Aorta (tissue), 5 donors: ENCODE data around the gene LZTS2. TPM values are rescaled to one million over a fixed set of nuclear protein-coding genes. Genes with fewer than 3 reads are reported as not detected.

Experiments used
- ATAC-seq: fragments of 200-7000 bp; cut with Tn5 transposase; one replicate; pipeline ENCODE4 v1.9.1; 2022; ENCODE audit warnings: moderate library complexity; ENCODE audit not compliant: low FRiP score
- DNase-seq, 2 donors: peaks; one replicate each; pipeline ENCODE4 v3.0.0-alpha.2; 2020
- H3K27ac ChIP-seq, 2 donors: one replicate each; pipeline ENCODE4 v1.5.1; 2013; ENCODE audit warnings: low read length in 2 of 2, mild to moderate bottlenecking in 2 of 2, moderate library complexity in 2 of 2, control low read depth in 1 of 2, inconsistent platforms in 1 of 2, low read depth in 1 of 2
- H3K27me3 ChIP-seq, 2 donors: one replicate each; pipeline ENCODE4 v1.6.1; 2013; ENCODE audit warnings: control low read depth in 1 of 2, low read length in 1 of 2, mild to moderate bottlenecking in 1 of 2, moderate library complexity in 1 of 2; ENCODE audit not compliant: insufficient read depth in 2 of 2, control insufficient read depth in 1 of 2
- H3K36me3 ChIP-seq, 2 donors: one replicate each; pipeline ENCODE4 v1.6.1; 2013; ENCODE audit warnings: control low read depth in 1 of 2, low read length in 1 of 2, mild to moderate bottlenecking in 1 of 2; ENCODE audit not compliant: insufficient read depth in 2 of 2, control insufficient read depth in 1 of 2
- H3K4me1 ChIP-seq, 2 donors: one replicate each; pipeline ENCODE4 v1.6.1; 2013; ENCODE audit warnings: low read length in 2 of 2, control low read depth in 1 of 2, mild to moderate bottlenecking in 1 of 2, moderate library complexity in 1 of 2; ENCODE audit not compliant: insufficient read depth in 2 of 2, control insufficient read depth in 1 of 2
- H3K4me3 ChIP-seq, 2 donors: one replicate each; pipeline ENCODE4 v1.5.1; 2013; ENCODE audit warnings: low read length in 2 of 2, control low read depth in 1 of 2, mild to moderate bottlenecking in 1 of 2
- H3K9me3 ChIP-seq: one replicate; pipeline ENCODE4 v1.6.1; 2013; ENCODE audit warnings: mild to moderate bottlenecking, low read length; ENCODE audit not compliant: control insufficient read depth
- WGBS, 2 donors: extraction: QIAGEN DNeasy Blood & Tissue Kit; methylation state at CpG; one replicate each; pipeline ENCODE4 v1.1.7; 2013; 5-methylcytosine and 5-hydroxymethylcytosine counted together
- intact Hi-C, 2 donors: fragments of 100-400 bp; cut with DNase I; formaldehyde crosslinking; loops; one replicate each; pipeline versions ENCODE4 v1.14.2 to v1.15.0; 2022
- long read RNA-seq, 2 donors: library from polyadenylated mRNA; unstranded; transcript quantifications; one replicate each; pipeline ENCODE4 v2.0.0, GENCODE V29; 2020 to 2021
- polyA plus RNA-seq, 2 donors: library from polyadenylated mRNA; stranded (reverse); fragments of 200-250 nt; gene quantifications; one replicate each; pipeline ENCODE4 v1.2.3, GENCODE V29; 2013
- total RNA-seq, 2 donors: library from RNA; stranded (reverse); fragmentation: NEBNext Ultra II Directional; extraction: Animal tissue kit (Norgen Biotek cat#: 25700); gene quantifications; one replicate each; pipeline ENCODE4 v1.2.1, GENCODE V29; 2021
- donor health status: healthy with polysubstance abuse.
- donor health status: Bipolar disorder and iron deficiency.
- donor health status: DM: no; HTN: no; CAD: no.
- donor health status: DM: no; HTN: no; CAD: no.
- donor health status: DM: yes; HTN: yes; CAD: no.

Gene LZTS2, protein sequence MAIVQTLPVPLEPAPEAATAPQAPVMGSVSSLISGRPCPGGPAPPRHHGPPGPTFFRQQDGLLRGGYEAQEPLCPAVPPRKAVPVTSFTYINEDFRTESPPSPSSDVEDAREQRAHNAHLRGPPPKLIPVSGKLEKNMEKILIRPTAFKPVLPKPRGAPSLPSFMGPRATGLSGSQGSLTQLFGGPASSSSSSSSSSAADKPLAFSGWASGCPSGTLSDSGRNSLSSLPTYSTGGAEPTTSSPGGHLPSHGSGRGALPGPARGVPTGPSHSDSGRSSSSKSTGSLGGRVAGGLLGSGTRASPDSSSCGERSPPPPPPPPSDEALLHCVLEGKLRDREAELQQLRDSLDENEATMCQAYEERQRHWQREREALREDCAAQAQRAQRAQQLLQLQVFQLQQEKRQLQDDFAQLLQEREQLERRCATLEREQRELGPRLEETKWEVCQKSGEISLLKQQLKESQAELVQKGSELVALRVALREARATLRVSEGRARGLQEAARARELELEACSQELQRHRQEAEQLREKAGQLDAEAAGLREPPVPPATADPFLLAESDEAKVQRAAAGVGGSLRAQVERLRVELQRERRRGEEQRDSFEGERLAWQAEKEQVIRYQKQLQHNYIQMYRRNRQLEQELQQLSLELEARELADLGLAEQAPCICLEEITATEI
- 10 to 100 TPM; 94.0 to 95.3 TPM for total RNA-seq
- 100 to 1,000 TPM in 1 of 2 donors, 10 to 100 TPM in 1; 38.3 to 108 TPM for polyA plus RNA-seq
- long read RNA-seq, donor 1, full-length matches to known transcripts: 50 of 144 reads
- long read RNA-seq, donor 1, partial matches to known transcripts: 57 of 144 reads
- long read RNA-seq, donor 1, other reads (novel, unspliced or antisense): 37 of 144 reads
- long read RNA-seq, donor 2, full-length matches to known transcripts: 10 of 151 reads
- long read RNA-seq, donor 2, partial matches to known transcripts: 32 of 151 reads
- long read RNA-seq, donor 2, other reads (novel, unspliced or antisense): 109 of 151 reads

GRCh38 chr10:100999742-101000126 is at the start of gene LZTS2:
Gene LZTS2 (plus strand): TSS chr10:100999808. CDS start chr10:101002539, 2,731 bp downstream.
- no peak for ATAC-seq
- no peaks in the 10 kb centered on the region for H3K27me3 ChIP-seq
- intact Hi-C loops: loop anchor here (2.0 to 5.0 kb wide), 3 partner anchors 13 to 68 kb away; partner anchors contain the start of genes PDZD7 (in 1 of the 2) and SFXN3 (in 1 of the 2)
- peaks cover 0 to 2% of the 10 kb centered on the region in 2 donors for H3K36me3 ChIP-seq
- peak within 1 kb of the TSS; percentile 85 to 99 for H3K27ac ChIP-seq
- DNase-seq: no peak
- no peaks in the 10 kb centered on the region for H3K9me3 ChIP-seq
- peak within 1 kb of the TSS; percentile 69 for H3K4me3 ChIP-seq
- H3K4me1 ChIP-seq: no peaks in the 10 kb centered on the region
- WGBS, 2 donors: 1 to 2% methylated on average over 11 to 44 of the region's 44 CpGs

DNA sequence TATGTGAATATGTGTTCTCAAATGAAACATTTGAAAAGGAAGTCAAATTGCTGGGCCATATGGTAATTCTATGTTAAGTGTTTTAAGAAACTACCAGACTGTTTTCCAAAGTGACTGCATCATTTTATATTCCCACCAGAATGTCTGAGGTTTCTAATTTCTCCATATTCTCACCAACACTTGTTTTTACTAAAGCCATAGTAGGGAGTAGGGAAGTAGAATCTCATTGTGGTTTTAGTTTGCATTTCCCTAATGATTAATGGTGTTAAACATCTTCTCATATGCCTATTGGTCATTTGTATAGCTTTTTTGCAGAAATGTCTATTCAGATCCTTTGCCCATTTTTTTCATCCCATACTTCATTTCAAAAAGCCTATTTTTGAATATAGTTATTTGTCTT is 39.4 kb upstream of the LZTS2 start:
- no peaks in the 10 kb centered on the region for H3K9me3 ChIP-seq
- ATAC-seq: no peak
- no peaks in the 10 kb centered on the region for H3K27me3 ChIP-seq
- no peaks in the 10 kb centered on the region for H3K4me1 ChIP-seq
- H3K27ac ChIP-seq: no peak overlapping the region
- intact Hi-C loops: no loop called here
- H3K4me3 ChIP-seq: no peak overlapping the region
- peaks cover 1 to 2% of the 10 kb centered on the region in 2 donors for H3K36me3 ChIP-seq
- DNase-seq: no peak

DNA sequence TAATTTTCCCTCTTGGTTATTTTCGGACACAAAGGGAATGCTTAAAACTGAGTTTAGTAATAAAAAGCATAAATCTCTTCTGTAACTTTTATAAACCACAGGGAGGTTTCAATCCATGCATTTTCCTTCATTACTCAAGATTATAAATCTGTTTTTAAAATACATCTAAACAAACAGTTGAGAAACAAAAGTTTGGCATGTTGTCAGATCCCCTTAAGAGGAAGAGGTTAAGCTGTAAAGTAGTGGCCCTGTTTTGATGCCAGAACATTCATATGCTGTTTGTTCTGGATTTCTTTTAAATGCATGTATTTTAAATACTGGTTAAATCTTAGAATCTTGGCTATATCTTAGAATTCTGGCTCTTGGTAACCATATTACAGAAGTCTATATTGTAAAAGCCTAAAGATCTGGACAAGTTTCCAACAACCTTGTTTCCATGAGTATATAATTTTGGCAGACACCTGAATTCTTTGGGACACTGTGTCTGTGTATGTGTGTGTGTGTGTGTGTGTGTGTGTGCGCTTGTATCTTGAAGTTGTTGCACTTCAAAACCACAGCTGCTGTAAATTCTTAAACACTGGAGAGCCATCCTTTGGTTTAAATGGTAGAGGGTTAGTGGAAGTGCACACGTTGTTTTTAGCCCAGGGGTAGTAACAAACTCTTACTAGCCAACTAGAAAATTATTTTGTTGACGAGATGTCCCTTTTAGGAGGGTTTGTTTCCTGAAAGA is 37.1 kb upstream of the LZTS2 start:
- ATAC-seq: no peak
- Histone ChIP-seq H3K27me3 (no peaks in the 10 kb centered on the region), H3K36me3 (peaks cover 0 to 1% of the 10 kb centered on the region in 2 donors), H3K27ac (no peak overlapping the region), H3K9me3 (no peaks in the 10 kb centered on the region), H3K4me3 (no peak overlapping the region), H3K4me1 (no peaks in the 10 kb centered on the region)
- intact Hi-C loops: no loop called here
- 77% methylated on average over 4 of the region's 4 CpGs for WGBS, 2 donors
- no peak for DNase-seq

GRCh38 chr10:100963826-100964225 is 35.8 kb upstream of the LZTS2 start:
- Histone ChIP-seq H3K4me3 (no peak overlapping the region), H3K36me3 (no peaks in the 10 kb centered on the region), H3K27me3 (no peaks in the 10 kb centered on the region), H3K9me3 (no peaks in the 10 kb centered on the region), H3K4me1 (no peaks in the 10 kb centered on the region), H3K27ac (no peak overlapping the region)
- DNase-seq: no peak
- 91 to 92% methylated on average over 1 of the region's 1 CpG for WGBS, 2 donors
- intact Hi-C loops: no loop called here
- no peak for ATAC-seq

DNA sequence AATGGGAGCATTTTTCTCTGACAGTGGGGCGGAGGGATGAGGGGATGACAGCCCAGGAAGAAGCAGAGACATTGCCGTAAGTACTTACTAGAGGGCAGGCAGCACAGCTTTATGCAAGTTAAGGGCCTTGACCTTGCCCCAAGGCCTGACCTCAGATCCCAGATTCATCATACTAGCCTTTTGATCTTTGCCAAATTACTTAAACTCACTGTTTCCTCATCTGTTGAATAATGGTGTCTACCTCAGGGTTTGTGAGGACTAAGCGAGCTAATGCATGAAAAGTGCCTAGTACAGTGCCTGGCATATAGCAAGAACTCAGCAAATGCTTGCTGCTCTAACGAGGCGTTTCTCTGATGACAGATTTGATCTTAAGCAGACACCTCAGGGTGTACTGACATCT is 33.8 kb upstream of the LZTS2 start:
- no peaks in the 10 kb centered on the region for H3K4me1 ChIP-seq
- intact Hi-C loops: no loop called here
- H3K36me3 ChIP-seq: no peaks in the 10 kb centered on the region
- DNase-seq: no peak
- no peak overlapping the region for H3K4me3 ChIP-seq
- no peak overlapping the region for H3K27ac ChIP-seq
- no peaks in the 10 kb centered on the region for H3K27me3 ChIP-seq
- no peak for ATAC-seq
- no peaks in the 10 kb centered on the region for H3K9me3 ChIP-seq
- WGBS, 2 donors: 67 to 68% methylated on average over 5 of the region's 5 CpGs

DNA sequence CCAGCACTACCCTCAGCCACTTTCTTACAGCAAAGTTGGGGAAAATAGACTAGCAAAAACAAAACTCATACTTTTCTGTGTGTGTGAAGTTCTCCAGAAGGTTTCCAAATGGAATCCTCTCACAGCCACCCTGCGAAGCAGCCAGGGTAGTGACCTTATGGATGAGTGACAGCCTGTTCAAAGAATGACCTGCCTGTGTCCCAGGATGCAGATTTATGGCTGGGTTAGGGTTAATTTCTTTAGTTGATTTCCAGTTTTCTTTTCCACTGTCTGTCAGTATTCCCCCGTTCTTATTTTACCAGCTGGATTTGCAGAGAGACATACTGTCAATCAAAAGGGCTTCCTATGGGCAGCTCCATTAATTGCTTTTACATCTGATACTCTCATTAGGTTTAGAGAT is 32.7 kb upstream of the LZTS2 start:
- H3K4me1 ChIP-seq: no peaks in the 10 kb centered on the region
- H3K9me3 ChIP-seq: no peaks in the 10 kb centered on the region
- DNase-seq (no peak), ATAC-seq (no peak)
- intact Hi-C loops: no loop called here
- no peaks in the 10 kb centered on the region for H3K36me3 ChIP-seq
- H3K27ac ChIP-seq: no peak overlapping the region
- 60 to 71% methylated on average over 2 of the region's 2 CpGs for WGBS, 2 donors
- no peaks in the 10 kb centered on the region for H3K27me3 ChIP-seq
- no peak overlapping the region for H3K4me3 ChIP-seq

DNA sequence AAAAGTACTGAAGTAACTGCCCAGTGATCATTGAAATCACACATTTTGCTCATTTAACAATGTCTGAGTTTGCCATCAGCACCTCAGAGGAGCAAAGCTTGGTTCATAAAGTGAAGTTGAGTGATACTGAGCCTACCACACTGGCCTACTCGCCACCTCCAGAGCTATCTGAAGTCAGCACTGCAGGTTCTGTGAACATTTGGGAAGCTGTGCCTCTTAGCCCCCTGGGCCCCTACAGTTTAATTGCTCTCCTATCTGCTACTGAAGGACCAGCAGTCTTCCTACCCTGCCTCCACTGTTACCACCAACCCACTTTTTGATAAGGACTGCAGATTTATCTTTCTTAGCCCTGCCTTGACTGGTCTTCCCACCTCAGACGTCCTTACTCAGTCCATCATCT is 32.3 kb upstream of the LZTS2 start:
- Histone ChIP-seq H3K4me3 (no peak overlapping the region), H3K4me1 (no peaks in the 10 kb centered on the region), H3K27me3 (no peaks in the 10 kb centered on the region), H3K36me3 (no peaks in the 10 kb centered on the region), H3K9me3 (no peaks in the 10 kb centered on the region), H3K27ac (no peak overlapping the region)
- DNase-seq: peak in 1 of 2 donors; percentile 17
- 85 to 87% methylated on average over 2 of the region's 2 CpGs for WGBS, 2 donors
- intact Hi-C loops: no loop called here
- ATAC-seq: no peak

- DNase-seq (no peak), ATAC-seq (no peak)
- Histone ChIP-seq H3K4me3 (no peak overlapping the region), H3K27ac (no peak overlapping the region), H3K36me3 (no peaks in the 10 kb centered on the region), H3K4me1 (no peaks in the 10 kb centered on the region), H3K27me3 (no peaks in the 10 kb centered on the region), H3K9me3 (no peaks in the 10 kb centered on the region)
- intact Hi-C loops: no loop called here
- WGBS, 2 donors: 77 to 81% methylated on average over 2 of the region's 2 CpGs
Measured at GRCh38 chr10:100968062-100968736, 31.4 kb upstream of the LZTS2 start.
